GM18507 (cell line): ENCODE measurements around the gene TNNT2.

Experiments used
- DNase-seq: peaks from one replicate; pipeline ENCODE4 v3.0.0; 2011; ENCODE audit warnings: low read depth; ENCODE audit not compliant: insufficient read length; ENCODE audit errors: extremely low spot score
- FAIRE-seq: peaks from 2 replicates; lab custom pipeline; 2011; peaks lifted over from hg19 to GRCh38; lab: Jason Lieb, UNC

Gene TNNT2

DNA sequence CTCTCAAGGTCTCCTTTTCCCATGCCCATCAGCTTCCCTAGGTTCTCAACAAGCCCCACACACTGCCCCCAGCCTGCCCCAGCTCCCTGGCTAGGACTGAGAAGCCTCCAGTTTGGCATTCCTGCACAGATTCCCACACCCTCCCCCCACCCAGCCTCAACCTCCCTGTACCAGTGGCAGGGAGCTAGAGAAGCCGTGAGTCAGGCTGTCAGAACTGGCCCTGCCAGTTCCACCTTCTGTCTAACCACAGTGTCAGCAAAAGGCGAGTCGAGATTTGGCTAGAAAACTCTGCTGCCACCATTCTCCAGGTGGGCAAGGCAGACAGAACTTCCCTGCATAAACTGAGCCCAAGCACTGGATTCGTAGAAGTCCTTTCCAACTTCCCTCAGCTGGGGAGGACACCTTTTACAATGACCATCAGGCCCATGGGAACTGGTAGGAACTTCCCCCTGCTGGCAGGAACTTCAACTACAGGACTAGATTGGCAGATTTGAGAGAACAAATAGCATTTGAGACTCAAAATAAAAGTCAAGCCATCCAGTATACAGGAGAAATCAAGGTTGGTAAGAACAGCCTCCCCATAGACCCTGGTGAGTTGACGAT, 31.0 kb downstream of the TNNT2 start:
- peak; percentile 9 for DNase-seq
- FAIRE-seq = no peak

DNA sequence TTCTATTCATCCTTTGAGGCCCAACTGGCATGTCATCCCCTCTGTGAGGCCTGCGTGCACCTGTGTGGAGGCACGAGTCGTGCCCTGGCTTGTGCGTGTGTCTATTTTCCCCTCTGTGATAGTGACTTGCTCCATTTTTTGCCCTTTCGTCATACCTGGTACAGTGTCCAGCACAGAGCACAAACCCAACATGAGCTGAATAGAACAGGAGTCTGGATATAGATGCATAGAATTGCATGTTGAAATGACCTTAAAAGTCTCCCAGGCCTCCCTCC, 32.5 kb downstream of the TNNT2 start:
- DNase-seq = no peak
- FAIRE-seq = no peak

DNA sequence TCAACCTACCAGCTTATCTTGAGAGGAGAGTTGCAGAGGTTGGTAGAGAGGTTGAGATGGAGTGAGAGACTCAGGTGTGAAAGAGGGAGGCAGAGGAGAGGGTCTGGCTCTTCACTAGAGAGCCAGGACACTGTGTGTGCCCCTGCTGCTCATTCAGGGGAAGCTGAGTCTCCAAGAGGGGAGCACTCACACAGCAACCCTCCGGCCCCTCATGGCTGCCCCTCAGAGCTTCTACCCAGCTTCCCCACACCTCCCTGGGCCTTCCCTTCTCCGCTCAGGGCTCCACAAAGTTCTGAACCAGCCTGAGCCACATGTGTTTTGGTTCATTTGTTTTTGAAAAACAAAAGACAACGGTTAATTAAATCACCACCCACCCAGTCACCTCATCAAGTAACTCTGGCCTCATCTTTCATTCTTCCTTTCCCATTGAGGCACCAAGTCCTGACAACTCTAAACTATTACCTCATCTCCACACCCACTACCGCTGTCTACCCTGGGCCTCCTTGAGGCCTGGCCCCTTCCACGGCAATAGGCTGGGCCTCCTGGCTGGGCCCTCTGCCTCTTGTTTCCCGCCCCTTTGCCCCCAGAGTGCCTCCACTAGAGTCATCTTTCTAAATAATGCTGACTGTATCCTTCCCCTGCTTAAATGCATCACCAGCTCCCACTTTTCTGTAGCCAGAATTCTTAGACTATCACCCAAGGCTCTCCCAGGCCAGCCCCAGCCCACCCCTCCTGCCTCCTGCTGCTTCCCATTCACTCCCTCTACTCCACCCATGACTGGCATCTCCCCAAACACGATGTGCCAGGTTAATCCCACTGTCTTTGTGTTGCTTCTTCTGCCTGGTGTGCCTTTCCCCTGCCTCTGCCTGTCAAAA, 33.0 kb downstream of the TNNT2 start:
- DNase-seq = no peak
- no peak for FAIRE-seq

DNA sequence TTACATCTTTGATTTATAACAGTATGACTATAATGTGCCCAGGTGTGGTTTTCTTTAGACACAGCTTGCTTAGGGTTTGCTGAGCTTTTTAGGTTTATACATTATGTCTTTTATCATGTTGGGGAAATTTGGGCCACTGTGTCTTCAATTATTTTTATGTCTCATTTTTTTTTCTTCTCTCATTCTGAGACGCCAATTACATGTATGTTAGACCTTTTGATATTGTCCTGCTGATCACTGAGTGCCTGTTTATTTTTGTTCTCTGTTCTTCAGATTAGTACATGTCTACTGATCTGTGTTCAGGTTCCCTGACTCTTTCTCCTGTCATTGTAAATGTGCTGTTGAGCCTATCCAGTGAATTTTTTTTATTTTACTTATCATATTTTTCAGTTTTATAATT, 36.1 kb downstream of the TNNT2 start:
- DNase-seq (no peak), FAIRE-seq (no peak)

DNA sequence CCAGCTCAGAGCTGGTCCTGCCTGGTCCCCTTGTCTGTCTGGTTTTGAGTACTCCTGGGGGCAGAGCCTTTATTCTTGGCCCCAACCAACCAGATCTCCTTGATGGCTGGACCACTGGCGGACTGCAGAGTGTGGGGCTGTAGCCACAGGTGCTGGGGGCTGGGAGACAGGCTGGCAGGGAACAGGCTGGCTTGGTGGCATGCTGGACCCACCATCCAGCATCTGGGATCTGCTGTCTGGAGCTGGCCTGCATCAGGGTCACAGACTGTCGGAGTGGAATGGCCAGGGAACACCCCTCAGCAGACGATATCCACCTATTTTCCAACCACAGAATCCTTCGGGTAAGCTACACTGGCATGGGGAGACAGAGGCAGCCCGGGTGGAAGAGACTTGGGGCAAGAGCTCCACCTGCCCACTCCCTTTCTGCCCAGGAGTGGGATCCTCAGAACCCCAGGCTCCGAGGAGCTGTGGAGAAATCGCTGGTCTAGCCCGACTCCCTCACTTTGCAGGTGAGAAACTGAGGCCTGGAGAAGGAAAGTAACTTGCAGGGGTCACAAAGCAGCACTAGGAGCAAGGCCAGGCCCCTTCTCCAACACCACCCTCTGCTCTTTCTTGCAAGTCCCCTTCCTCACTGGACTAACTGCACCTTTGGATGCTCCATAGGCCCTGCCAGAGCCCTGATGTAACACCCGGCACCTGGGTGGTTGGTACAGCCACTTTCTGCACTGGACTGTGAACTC, 40.6 kb downstream of the TNNT2 start:
- DNase-seq = no peak
- no peak for FAIRE-seq

DNA sequence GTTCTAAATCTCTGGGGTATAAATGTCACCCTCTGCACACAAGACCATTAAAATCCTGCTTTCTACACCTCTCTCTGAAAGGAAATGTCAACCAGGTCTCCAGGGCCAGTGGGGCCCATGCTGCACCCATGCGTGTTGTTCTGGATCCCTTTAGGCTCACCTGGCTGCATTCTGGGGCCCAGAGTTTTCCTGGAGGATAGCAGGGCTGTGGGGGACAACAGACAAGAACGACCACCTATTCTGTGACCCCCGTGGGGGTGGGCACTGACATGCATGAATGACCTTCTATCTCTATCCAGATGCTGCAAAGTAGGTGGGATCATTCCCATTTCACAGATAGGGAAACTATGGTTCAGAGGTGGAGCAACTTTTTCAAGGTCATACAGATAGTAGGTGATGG, 41.6 kb downstream of the TNNT2 start:
- DNase-seq = no peak
- FAIRE-seq = no peak

DNA sequence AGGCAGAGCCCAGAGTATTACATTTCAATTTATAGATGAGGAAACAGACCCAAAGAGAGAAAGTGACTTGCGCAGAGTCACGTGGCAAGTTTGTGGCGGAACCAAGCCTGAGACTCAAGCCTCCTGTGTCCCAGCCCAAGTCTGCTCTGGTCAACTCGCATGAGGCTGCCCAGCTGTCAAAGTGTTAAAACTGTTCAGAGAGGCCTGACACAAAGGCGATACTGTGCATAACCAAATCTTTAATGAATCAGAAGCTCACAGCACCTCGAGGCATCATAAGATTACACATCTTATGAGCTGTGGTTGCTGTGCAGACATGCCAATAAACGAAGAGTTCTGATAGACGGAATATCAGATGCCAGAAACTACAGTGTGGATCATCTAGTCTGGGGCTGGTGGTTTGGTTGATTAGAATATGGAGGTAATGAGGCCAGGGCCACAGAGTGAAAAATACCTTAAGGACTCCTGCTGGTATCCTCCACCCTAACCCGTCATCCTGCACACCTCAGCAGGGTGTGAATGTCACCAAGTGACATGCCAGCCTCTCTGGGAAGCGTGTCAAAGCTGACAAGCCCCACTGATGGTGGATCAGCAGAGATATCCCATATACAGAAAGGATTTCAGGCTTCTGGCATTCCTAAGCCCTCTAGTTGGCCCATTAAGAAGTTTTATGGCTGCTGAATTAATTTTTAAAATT, 42.2 kb downstream of the TNNT2 start:
- FAIRE-seq = no peak
- no peak for DNase-seq

DNA sequence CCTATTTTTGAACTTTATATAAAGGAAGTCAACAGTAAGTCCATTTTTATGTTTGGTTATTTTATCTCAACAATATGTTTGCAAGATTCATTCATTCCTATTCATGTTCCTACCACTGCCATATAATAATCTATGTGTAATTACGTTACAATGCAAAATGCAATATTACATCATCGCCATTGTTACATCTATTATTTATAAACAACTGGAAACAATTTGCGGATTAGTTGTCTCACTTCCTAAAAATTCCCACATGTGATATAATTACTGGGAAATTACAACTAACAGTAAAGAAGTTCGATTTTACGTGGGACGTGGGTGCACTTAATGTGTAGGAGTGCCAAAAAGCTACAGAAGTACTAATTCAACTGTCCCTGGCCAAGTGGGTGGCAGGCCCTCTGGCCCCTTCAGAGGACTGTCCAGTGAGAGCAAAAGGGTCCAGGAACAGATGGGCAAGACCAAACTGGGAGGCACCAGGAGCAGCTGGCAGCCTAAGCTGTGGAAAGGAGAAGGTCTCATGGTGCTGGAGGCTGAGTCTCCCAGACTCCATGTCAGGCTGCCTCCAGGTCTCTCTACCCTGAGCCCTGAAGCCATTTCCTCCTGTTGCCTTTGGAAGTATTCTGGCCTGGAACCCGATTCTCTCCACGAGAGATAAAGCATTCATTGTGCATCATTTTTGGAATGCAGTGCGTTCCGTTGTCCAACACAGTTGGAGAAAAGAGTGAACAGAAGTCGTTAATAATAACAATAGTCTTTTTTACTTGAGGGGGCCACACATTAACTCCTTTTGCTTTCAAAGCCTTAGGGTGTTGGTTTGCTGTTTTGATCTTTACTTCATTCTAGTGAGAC, 42.9 kb downstream of the TNNT2 start:
- DNase-seq (no peak), FAIRE-seq (no peak)

DNA sequence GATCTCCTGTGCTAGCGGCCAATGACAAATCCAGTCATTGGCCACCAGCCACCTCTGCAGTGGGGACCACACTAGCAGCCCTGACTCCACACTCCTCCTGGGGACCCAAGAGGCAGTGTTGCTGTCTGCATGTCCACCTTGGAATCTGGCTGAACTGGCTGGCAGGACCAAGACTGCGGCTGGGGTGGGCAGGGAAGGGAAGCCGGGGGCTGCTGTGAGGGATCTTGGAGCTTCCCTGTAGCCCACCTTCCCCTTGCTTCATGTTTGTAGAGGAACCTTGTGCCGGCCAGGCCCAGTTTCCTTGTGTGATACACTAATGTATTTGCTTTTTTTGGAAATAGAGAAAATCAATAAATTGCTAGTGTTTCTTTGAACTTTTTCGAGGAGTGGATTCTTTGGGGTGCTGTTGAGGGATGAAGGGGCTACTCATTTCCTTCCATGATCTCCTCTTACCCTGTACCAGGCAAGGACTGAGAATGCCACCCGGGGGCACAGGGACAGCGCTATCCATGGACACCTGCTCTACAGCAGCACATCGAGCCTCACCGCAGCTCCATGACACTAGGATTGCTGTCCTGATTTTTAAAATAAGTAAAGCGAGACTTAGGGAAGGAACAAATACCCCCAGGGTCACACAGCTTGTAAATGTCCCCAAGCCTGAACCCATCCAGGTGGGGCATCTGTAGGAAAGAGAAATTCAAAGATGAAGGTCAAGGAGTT, 44.7 kb downstream of the TNNT2 start:
- DNase-seq (no peak), FAIRE-seq (no peak)

DNA sequence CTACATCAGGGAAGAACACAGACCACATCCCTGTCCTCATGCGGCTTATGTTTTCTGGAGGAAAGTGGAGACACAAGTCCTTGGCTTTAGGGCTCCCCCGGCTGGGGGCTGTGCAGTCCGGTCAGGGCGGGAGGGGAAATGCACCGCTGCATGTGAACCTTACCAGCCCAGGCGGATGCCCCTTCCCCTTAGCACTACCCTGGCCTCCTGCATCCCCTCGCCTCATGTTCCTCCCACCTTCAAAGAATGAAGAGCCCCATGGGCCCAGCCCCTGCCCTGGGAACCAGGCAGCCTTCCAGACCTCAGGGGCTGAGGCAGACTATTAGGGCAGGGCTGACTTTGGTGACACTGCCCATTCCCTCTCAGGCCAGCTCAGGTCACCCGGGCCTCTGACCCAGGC, 45.5 kb downstream of the TNNT2 start:
- no peak for DNase-seq
- no peak for FAIRE-seq

DNA sequence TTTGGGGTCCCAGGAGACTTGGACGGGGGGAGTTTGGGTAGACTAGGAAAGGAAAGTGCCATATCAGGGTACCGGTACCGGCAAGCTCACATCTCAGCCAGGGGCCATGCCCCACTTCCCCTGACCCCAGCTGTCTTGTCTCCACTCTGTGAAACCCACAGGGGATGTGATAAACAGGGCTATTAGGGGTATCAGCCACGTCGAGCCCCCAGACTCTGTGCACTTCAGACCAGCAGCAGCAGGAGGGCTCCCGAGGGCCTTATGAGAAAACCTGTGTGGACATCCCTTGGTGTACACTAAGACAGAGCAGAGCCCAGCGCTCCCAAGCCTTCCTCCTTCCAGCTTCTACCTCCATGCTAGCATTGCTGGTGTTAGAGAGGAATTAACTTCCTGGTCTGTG, 46.3 kb downstream of the TNNT2 start:
- FAIRE-seq (no peak), DNase-seq (no peak)

DNA sequence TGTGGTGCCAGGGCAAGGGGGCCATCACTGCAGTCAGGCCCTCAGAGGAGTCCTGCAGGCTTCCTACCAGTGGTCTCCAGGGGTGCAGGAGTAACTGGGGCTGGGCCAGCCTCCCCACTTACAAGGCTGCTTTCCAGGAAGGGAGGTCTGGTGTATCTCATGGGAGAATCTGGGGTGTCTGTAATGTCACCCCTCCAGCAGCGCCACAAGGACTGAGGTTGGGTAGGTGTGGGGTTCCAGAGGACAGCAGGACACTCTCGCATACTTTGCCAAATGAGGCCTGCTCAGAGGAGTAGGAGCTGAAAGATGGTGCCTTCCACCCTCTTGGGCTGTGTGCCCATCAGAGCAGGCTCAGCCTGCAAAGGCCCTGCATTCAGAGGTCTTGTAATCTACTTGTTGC, 46.9 kb downstream of the TNNT2 start:
- no peak for FAIRE-seq
- DNase-seq = no peak

DNA sequence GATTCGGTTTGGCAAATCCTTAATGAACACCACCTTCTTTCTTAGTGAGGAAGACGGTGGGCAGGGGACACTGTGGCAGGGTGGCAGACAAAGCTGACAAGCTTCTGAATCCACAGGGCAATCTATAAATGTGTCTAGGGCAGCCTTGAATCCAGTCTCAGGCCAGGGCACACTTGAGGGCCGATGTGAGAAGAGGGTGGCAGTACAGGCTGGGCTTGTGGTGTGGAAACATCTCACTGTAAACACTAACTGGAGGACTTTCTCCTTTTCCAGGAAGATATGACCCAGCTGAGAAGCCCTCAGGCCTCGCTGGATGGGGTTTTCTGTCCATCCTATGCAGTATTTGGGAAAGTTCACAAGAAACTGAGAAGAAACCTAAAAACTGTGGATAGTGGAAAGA, 47.7 kb downstream of the TNNT2 start:
- no peak for FAIRE-seq
- DNase-seq = no peak

DNA sequence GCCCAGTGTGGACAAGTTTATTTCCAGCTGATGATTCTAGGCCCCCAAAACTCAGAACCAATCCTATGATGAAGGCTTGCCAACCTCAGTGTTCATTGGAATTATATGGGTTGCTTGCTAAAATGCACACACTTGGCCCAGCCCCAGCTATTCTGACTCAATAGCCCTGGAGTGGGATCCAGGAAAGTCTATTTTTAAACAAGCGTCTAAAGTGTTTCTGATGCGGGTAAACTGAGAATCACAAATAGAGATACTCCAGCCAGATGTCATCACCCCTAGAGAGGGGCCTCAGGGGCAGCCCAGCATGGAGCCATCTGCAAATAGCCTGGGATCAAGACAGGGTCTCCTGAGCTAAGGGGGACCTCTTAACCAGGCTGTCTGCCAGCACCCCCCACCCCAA, 48.2 kb downstream of the TNNT2 start:
- no peak for FAIRE-seq
- no peak for DNase-seq

DNA sequence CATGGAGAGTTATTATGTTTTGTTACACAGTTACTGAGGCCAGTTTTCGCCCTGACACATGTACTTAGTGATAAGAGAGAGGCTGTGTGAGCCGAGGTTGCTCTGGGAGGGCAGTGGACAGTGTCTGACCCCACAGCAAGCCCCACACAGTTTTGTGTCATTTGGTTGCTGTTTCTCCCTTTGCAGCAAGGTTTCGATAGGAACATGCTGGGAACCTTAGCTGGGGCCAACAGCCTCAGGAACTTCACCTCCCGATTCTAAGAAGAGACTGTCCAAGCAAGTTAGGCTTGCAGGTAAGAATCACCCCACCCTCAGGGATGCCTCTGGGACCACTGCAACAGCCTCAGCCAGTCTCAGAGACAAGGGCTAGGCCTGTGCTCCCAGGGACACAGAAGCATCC, 48.9 kb downstream of the TNNT2 start:
- DNase-seq (no peak), FAIRE-seq (no peak)

DNA sequence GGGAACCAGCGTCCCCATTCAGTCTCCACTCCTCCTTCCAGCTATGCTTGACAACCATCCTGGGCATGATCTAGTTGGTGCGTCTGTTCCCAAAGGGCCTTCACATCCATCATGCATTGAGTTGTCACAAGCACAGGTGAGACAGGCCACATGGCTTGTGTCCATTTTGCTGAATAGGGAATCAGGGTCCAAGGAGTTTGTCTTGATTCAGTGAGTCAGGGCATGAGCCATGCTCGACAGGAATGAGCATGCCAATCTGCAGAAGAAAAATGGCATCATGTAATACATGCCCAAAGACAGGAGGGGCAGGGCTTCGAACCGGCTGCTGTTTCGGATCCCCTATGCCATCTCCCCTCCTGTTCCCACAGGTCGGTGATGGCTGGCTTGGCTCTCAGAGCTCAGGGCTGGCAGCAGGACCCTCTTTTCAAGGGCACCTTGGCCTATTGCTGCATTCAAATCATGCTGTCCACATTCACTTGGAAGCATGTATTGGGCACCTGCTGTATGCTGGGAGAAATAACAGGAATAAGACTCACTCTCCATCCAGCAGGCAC, 49.7 kb downstream of the TNNT2 start:
- DNase-seq (no peak), FAIRE-seq (no peak)

DNA sequence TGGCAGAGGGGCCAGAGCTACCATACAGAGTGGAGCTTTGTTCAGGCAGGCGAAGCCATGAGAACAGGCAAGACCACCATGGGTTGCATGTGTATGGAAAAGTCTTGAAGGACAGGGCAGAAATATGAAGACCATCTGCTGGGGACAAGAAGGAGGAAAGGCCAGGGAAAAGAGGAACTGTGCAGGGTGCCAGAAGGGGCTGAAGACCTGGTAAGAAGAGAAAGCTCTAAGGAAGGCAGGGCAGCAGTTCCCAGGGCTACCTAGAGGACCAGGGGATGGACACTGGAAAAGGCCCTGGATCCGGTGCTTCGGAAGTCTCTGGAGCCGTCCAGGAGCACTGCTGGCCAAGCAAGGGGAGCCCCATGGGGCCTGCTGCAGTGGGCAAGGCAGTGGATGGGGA, 50.8 kb downstream of the TNNT2 start:
- DNase-seq (no peak), FAIRE-seq (no peak)

DNA sequence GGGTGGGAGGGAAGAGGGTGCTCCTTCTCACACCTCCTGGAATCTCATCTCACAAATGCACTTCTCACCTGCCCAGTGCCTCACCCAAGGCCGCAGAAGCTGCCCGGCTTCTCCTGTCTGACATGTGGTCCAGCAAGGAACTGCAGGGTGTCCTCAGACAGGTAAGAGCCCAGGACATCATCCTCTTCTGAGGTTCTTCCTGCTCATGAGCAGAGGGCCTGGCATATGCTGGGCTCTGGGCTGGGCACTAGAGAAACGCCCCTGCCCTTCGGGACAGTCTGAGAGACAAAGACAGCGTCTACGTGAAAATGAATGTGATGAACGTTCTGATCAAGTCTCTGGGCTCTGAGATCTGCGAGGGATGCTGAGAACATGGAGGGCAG, 51.8 kb downstream of the TNNT2 start:
- FAIRE-seq (no peak), DNase-seq (no peak)
